Kidney epithelial cell (primary cell): ENCODE data around the gene PTPRR. TPM values are rescaled to one million over a fixed set of nuclear protein-coding genes. Genes with fewer than 3 reads are reported as not detected.

Experiments
- DNase-seq: peaks from one replicate; pipeline ENCODE4 v3.0.0-alpha.2; 2010; ENCODE audit warnings: low read depth
- H3K27me3 ChIP-seq: 2 replicates; pipeline ENCODE4 v1.6.0; 2011; ENCODE audit warnings: low read length; ENCODE audit not compliant: control insufficient read depth, insufficient read depth
- H3K36me3 ChIP-seq: 2 replicates; pipeline ENCODE4 v1.5.1; 2011; ENCODE audit warnings: low read length; ENCODE audit not compliant: control insufficient read depth, insufficient read depth
- H3K4me3 ChIP-seq: 2 replicates; pipeline ENCODE4 v1.5.1; 2011; ENCODE audit warnings: low read depth, mild to moderate bottlenecking, control low read depth, low read length
- total RNA-seq: library from RNA; depleted of rRNA; stranded (reverse); fragments of >200 nt; gene quantifications from 2 replicates; pipeline ENCODE4 v1.2.3, GENCODE V29; 2015
- TF ChIP-seq, protein P1 (sequence below): IDR thresholded peaks from 2 replicates; pipeline ENCODE4 v1.5.1; 2011; ENCODE audit warnings: mild to moderate bottlenecking, moderate library complexity, low read length, control low read depth, inconsistent platforms; ENCODE audit not compliant: insufficient read depth, poor library complexity, severe bottlenecking

PTPRR gene
- total RNA-seq, 1 donor from 2014 or later: 2.3 TPM

DNA sequence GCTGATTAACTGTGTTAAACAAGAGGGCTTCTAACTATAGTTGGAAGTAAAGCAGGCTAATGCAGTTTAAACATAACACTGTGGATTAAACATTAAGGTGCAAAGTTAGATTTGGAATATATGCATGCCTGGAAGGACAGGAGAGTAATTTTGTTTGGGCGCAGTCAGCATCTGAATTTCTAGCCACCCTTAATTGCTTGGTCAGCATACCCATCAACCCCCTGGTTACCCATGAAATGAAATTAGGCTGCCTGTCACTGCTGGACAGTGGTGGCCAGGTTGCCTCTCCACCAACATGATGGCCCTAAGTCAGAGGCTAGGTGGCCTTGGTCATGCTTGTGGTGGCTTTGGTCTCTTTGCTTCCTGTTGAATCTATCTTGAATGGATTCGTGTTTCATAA, 253.3 kb downstream of the PTPRR start:
- TF ChIP-seq, protein P1, sequence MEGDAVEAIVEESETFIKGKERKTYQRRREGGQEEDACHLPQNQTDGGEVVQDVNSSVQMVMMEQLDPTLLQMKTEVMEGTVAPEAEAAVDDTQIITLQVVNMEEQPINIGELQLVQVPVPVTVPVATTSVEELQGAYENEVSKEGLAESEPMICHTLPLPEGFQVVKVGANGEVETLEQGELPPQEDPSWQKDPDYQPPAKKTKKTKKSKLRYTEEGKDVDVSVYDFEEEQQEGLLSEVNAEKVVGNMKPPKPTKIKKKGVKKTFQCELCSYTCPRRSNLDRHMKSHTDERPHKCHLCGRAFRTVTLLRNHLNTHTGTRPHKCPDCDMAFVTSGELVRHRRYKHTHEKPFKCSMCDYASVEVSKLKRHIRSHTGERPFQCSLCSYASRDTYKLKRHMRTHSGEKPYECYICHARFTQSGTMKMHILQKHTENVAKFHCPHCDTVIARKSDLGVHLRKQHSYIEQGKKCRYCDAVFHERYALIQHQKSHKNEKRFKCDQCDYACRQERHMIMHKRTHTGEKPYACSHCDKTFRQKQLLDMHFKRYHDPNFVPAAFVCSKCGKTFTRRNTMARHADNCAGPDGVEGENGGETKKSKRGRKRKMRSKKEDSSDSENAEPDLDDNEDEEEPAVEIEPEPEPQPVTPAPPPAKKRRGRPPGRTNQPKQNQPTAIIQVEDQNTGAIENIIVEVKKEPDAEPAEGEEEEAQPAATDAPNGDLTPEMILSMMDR: no peak
- Histone ChIP-seq H3K27me3 (no peaks in the 10 kb centered on the region), H3K4me3 (no peak overlapping the region), H3K36me3 (no peaks in the 10 kb centered on the region)
- no peak for DNase-seq

DNA sequence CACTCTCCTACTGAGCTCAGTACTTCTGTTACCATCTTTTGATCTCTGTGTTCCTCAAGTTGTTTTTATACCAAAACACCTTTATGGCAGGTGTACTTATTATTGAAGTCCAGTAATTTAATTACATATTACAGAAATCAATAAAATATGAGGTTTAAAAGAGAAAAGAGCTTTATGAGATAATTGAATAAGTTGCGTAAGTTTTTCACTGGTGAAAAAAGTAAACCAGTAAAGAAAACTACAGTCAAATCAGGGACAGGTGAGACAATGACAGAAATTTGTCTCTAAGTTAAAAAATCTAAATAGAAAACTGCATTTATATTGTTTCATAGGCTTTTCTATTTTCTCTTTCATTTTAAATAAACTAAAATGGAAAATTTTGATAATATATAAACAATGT, 254.2 kb downstream of the PTPRR start:
- TF ChIP-seq, protein P1: no peak
- no peak for DNase-seq
- Histone ChIP-seq H3K4me3 (no peak overlapping the region), H3K27me3 (no peaks in the 10 kb centered on the region), H3K36me3 (no peaks in the 10 kb centered on the region)

DNA sequence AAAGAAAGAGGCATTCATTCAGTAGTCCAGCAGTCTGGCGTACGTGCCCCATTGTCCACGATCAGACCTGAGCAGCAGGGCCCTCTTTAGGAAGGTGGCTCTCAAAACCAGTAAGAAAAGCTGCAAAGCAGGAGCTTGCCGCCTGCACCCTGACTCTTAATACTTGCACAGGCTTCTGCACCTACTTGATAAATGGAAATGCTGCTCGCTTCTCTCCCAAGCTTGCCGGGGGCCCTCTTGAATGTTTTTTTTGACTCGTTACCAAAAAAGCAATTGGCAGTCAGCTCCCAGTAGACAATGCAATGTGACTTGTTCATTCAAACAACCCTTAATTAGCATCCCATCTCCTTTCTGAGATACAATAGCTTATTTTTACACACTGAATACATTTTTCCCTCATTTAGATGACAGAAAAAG, 256.1 kb downstream of the PTPRR start:
- TF ChIP-seq, protein P1: no peak
- H3K36me3 ChIP-seq: no peaks in the 10 kb centered on the region
- H3K27me3 ChIP-seq: no peaks in the 10 kb centered on the region
- no peak for DNase-seq
- H3K4me3 ChIP-seq: no peak overlapping the region

DNA sequence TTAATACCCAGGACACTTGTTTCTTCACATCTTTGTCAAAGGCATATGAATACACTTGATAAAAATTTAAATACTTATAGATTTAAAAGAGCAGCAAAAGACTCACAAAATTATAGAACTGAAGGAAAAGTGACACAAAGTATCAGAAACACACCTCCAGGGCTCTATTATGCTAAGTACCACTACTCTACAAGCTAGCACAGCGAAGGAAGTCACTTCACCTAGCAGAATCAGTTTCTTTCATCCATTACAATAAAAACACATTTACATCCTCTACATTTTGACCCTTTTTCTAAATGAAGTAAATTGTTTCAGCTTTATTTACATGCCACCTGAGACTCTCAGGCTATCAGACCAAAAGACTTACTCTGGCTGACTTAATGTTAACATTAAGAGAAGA, 256.7 kb downstream of the PTPRR start:
- no peak for DNase-seq
- H3K36me3 ChIP-seq: no peaks in the 10 kb centered on the region
- H3K27me3 ChIP-seq: no peaks in the 10 kb centered on the region
- no peak overlapping the region for H3K4me3 ChIP-seq
- TF ChIP-seq, protein P1: no peak

DNA sequence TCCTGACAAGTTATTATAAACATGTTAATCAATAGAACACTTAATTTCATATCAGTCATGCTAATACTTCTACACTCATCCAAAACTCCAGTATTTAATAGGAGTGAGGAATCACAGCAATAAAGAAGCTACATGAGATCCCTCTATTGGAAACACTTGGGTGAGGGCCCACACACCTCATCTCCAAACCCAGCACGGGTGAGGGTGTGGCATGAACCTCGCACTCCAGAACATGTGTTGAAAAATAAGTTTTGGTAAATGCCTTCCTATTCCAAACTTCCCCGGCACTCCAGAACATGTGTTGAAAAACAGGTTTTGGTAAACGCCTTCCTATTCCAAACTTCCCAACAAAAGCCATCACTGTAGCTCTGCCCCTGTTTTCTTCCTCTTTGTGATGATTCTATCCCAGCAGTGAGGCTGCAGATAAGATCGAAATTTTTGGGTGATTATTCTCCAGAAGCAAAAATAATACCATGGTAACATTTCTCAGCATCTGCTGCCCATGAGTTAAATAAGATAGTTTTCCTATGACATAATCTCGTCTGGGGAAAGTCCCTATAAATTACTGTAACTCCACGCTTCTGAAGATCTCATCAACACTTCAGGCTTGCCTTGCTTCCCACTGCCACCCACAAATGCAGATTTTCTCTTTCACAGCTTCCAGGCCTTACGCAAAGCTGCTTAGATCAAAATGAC, 258.9 kb downstream of the PTPRR start:
- Histone ChIP-seq H3K27me3 (no peaks in the 10 kb centered on the region), H3K36me3 (no peaks in the 10 kb centered on the region), H3K4me3 (no peak overlapping the region)
- TF ChIP-seq, protein P1: no peak
- peak; percentile 71 for DNase-seq

DNA sequence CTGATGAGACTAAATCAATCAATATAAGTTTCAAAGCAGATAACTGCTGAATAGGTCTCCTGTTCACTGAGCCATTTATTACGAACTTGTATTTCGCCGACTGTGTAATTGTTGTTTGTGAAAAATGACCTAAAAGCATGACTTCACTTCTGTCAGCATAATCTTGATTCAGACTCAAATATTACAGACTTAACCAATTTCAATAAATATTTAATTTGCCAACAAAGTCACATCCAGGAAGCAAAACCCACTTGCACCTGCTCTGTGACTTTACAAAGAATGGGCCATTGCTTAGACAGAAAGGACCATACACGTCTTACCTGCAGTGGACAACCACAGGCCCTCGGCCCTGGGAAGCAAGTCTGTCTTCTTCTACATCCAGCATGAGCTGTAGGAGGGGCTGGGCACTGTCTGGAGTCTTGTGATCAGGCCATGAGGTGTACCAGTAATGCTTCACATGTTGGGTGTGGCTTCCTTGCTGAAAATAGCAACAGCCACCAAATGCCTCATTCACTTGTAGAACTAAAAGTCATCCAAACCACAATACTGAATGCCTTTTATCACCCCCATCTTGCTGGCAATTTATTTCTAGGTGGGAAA, 259.8 kb downstream of the PTPRR start:
- H3K27me3 ChIP-seq: no peaks in the 10 kb centered on the region
- no peak overlapping the region for H3K4me3 ChIP-seq
- peak; percentile 93 for DNase-seq
- TF ChIP-seq, protein P1: no peak
- H3K36me3 ChIP-seq: no peaks in the 10 kb centered on the region
